Bone marrow (tissue), 2 donors: ENCODE measurements around the gene KCNJ5.
A peak's percentile ranks its signal among the peaks of the same experiment; 100 is the strongest.

Experiments used
- DNase-seq, 2 donors: peaks; one replicate each; lab custom pipeline; 2025; lab: John Stamatoyannopoulos, UW

The KCNJ5 gene

GRCh38 chr11:128871168-128871610, 20.0 kb upstream of the KCNJ5 start:
- DNase-seq = no peak

GRCh38 chr11:128872094-128872493, 19.1 kb upstream of the KCNJ5 start:
- no peak for DNase-seq

GRCh38 chr11:128872594-128872993, 18.6 kb upstream of the KCNJ5 start:
- no peak for DNase-seq

GRCh38 chr11:128874427-128874826, 16.7 kb upstream of the KCNJ5 start:
- DNase-seq = no peak

- no peak for DNase-seq
Measured at GRCh38 chr11:128876133-128876650, 15.0 kb upstream of the KCNJ5 start.

- no peak for DNase-seq
Measured at GRCh38 chr11:128877726-128878125, 13.4 kb upstream of the KCNJ5 start.

- DNase-seq = no peak
Measured at GRCh38 chr11:128878455-128878854, 12.7 kb upstream of the KCNJ5 start.

- DNase-seq = no peak
Measured at GRCh38 chr11:128879817-128880216, 11.3 kb upstream of the KCNJ5 start.

- DNase-seq = no peak
Measured at GRCh38 chr11:128881221-128881620, 9.9 kb upstream of the KCNJ5 start.

- no peak for DNase-seq
Measured at GRCh38 chr11:128882451-128882850, 8.7 kb upstream of the KCNJ5 start.

- DNase-seq = no peak
Measured at GRCh38 chr11:128884054-128884453, 7.1 kb upstream of the KCNJ5 start.

- peak in 1 of 2 donors; percentile 22 for DNase-seq
Measured at GRCh38 chr11:128884703-128885338, 6.3 kb upstream of the KCNJ5 start.

- peak in 1 of 2 donors; percentile 42 for DNase-seq
Measured at GRCh38 chr11:128886406-128887124, 4.6 kb upstream of the KCNJ5 start.

- no peak for DNase-seq
Measured at GRCh38 chr11:128888034-128888985, 2.8 kb upstream of the KCNJ5 start.

GRCh38 chr11:128889657-128890213, 1.4 kb upstream of the KCNJ5 start:
- no peak for DNase-seq

GRCh38 chr11:128890216-128890542, 977 bp upstream of the KCNJ5 start:
- DNase-seq = no peak

GRCh38 chr11:128891913-128892398, 800 bp downstream of the KCNJ5 start:
- no peak for DNase-seq

- no peak for DNase-seq
Measured at GRCh38 chr11:128892866-128893565, 1.9 kb downstream of the KCNJ5 start.

GRCh38 chr11:128893578-128894285, 2.6 kb downstream of the KCNJ5 start:
- no peak for DNase-seq

GRCh38 chr11:128894286-128894681, 3.1 kb downstream of the KCNJ5 start:
- DNase-seq = no peak

- no peak for DNase-seq
Measured at GRCh38 chr11:128894685-128895084, 3.5 kb downstream of the KCNJ5 start.
